CD4-positive, alpha-beta T cell treated with Interferon alpha-2 for 1 hour (primary cell): ENCODE data around the gene NKTR.

Experiments
- DNase-seq, 2 donors: peaks; one replicate each; pipeline ENCODE4 v3.0.0-alpha.2; 2020 to 2022

NKTR gene

DNA sequence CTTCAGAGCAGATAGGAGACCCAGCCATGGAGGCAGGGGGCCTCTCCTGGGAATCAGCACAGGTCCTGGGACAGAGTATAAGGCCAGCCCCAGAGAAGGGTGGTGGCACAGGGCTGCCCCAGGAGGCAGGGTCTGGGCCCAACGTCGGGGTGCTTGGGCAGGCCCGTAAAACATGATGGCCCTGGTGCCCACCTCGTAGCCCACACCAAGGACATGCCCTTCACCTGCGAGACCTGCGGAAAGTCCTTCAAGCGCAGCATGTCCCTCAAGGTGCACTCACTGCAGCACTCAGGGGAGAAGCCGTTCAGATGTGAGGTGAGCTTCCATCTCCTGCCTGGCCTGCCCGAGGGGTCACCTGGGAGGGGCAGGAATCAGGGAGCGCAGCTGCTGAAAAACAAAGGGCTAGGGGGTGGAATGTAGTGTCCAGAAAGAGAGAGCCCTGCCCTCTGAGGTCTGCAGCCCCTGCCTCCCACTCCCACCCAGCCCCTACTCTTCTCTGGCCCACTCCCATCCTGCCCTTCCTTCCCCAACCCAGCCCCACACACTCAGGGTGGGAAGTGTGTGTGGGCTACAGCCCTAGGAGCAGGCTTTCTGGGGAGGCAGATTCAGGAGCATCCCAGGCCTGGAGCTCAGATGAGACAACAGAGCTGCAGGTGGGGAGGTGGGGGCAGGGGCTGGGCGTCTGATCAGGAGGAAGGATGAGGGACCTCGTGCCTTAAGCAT lies 62.5 kb downstream of the NKTR start:
- no peak for DNase-seq

DNA sequence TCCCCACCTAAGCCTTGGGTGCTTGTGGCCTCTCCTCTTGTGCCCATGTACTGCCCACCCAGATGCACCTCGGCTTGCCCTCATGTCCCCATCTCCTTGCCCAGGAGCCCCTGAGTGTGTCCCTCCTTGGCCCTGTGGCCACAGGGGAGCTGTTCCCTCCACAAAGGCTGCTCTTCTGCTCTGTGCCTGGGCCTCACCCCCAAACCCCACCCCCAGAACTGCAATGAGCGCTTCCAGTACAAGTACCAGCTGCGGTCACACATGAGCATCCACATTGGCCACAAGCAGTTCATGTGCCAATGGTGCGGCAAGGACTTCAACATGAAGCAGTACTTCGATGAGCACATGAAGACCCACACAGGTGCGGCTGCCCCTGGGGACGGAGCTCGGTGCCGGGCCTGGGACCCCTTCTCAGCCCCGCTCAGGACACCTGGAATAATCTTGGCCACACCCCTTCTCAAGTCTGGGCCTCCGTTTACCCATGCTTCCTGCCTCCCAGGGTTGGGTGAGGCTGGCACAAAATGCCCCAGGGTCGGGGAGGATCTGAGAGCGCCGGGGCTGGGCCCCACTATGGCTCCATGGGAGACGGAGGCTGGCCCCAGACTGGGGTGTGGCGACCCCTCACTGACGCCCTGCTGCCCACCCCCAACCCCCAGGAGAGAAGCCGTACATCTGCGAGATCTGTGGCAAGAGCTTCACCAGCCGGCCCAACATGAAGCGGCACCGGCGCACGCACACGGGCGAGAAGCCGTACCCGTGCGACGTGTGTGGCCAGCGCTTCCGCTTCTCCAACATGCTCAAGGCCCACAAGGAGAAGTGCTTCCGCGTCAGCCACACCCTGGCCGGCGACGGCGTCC lies 63.3 kb downstream of the NKTR start:
- DNase-seq = peak in 1 of 2 donors; percentile 34

DNA sequence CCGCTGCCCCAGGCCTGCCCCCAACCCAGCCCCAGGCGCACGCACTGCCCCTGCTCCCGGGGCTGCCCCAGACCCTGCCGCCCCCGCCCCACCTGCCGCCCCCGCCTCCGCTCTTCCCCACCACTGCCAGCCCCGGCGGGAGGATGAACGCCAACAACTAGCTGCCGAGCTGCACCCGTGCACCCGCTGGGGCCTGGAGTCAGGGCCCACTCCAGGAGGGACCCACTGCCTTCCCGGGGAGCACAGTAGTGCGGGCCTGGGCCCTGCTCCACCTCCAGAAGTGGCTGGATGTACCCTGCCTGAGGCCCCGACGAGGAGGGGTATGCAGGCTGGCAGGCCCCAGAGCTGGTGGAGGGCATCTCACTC lies 63.9 kb downstream of the NKTR start:
- no peak for DNase-seq

DNA sequence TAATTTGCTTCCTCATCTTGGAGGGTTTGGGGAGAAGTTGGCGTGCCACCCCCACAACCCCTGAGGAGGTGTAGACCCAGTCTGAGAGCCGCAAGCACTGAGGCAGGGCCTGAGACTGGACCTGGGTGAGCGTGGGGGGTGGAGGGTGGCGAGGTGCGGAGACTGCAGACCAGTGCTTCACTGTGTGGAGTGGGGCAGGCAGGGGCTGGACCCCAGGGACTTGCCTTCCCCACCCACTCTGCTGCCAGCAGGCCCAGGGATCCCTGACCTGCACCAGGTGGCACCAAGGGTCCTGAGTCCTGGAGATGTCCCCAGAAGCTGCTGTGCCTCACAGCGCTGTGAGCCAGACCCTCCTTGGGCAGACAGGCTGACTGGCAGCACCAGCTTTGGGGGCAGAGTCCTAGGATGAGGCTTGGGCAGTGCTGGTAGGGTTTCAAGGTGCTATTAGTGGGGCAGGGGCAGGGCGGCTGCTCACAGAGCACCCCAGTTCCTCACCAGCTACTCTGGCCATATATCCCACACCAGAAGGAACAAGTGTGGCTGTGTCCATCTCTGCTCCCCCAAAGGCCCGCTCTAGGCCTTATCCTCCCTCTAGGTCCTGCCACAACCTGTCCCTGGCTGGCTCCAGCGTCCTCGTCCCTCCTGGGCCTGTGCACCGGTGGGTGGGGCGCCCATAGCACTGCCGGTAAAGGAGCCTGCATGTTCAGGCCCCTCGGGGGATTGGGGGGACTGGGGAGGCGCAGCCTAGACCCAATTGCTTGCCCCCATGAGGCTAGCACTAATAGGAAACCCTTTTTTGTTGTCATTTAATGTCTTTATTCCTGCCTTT lies 64.8 kb downstream of the NKTR start:
- DNase-seq = no peak

DNA sequence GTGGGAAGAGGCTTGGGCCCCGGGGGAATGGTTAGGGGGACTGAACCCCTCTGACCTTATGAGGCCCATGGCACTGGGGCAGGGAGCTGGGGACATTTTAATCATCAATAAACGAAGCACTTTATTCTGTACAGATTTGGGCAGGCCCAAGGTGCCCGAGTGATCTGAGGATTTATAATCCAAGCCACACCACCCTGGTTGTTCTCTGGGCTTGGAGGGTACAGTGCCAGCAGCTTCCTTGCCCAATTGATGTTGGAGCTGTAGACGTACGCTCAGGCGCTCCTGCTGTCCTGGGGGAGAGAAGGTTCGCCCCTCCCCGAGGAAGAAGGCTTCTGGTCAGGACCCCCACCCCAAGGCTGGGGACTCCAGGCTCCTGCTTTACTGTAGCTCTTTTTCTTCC lies 65.5 kb downstream of the NKTR start:
- no peak for DNase-seq

DNA sequence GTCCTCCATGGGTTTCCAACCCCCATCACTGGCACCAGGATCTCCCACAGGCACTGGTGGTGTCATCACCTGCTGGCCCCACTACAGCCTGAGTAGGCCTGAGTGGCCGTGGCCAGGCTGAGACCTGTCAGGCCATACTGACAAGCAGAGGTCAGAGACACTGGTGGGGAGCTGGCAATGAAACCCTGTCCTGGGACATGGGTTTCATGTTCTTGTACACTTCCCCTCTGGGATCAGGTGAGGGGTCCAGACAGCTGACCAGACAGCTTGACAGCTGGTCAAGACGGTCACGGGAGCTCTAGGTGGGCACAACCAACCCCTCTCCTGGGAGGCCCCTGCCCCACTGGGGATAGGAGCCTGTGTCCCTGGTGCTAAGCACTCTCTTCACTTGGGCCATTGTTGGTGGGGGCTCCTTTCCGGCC lies 66.1 kb downstream of the NKTR start:
- no peak for DNase-seq

DNA sequence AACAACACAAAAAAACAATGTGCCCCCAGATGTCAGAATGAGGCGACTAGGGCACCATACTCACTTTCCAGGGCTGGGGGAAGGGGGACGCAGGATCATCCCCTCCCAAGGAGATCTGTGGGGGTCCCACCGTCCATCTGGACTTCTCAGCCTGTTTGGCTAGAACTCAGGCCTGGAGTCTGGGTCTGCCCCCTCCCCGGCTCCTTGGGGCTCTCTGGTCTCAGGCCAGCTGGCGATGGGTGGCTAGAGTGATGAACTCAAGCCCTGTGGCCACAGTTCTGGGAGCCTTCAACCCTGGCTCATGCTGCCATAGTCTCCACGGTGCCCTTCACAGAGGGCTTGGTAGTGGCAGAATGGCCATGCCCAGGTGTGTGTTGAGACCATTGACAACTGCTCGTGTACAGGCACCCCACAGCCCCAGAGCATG lies 66.6 kb downstream of the NKTR start:
- DNase-seq = no peak

DNA sequence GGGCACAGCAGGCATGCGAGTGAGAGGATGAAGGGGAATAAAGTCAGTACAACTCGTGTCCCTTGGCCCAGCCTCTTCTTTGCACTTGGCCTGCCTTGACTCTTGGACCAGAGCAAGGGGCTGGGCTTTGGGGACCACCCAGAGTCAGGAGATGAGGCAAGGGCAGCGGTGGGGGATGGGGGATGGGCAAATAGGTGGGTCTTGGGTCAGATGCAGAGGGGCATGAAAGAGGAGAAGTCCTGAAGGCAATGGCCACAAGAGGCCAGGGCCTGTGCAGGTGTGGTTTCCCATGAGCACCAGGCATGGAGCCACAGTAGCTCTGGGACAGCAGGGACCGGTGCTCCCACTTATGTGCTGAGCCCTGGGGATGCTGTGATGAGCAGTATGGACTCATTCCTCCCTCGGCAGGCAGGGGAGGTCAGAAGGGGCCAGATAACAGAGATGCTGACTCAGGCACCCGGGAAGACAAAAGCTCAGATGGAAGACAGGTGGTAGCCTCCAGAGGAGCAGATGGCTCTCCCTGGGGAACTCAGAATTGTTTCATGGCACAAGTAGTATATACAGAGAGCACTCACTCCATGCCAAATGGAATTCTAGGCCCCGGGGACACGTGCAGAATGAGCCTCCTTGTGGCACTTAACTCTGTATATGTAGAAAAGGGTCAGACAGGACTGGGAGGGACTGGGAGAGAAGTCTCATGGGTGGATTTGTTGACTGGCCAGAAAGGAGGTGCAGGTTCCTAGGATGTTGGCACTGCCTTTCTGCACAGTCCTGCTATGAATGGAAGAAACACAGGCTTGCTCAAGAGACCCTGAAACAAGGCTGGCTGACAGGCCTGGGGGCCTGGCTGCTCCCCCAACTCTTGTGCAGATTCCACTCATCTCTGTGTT lies 67.3 kb downstream of the NKTR start:
- DNase-seq = no peak

DNA sequence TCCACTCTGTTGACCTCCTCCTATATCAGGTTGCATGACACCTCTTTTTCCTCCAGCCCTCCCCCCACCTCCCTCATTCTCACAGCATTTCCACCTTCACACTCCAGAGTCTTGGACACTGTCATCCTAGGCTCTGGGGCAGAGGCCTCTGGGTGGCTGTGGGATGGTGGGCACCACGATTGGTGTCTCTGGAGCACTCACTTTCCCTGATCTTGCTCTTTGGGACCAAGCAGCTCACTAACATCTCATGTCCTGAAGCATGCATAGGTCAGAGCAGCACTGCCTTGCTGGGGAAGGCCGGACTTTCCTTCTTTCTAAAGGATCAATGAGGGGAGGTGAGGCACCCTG lies 67.9 kb downstream of the NKTR start:
- no peak for DNase-seq

DNA sequence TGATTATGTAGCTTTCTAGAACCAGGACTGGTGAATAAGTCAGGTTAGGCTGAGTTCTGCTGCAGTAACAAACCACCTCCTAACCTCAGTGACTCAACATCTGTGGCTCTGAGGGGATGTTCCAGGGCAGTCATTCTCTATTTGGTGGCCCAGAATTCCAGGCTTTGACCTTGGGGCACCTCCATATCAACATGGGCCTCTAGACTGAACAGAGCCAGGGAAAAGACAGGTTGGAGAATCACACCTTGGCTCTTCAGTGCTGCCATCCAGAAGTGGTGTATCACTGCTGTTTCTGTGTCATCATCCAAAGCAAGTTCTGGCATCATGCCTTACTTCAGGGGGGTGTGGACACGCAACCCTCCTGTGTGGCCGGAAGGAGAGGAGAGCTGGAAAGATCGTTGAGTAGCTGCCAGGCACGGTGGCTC lies 68.3 kb downstream of the NKTR start:
- no peak for DNase-seq

DNA sequence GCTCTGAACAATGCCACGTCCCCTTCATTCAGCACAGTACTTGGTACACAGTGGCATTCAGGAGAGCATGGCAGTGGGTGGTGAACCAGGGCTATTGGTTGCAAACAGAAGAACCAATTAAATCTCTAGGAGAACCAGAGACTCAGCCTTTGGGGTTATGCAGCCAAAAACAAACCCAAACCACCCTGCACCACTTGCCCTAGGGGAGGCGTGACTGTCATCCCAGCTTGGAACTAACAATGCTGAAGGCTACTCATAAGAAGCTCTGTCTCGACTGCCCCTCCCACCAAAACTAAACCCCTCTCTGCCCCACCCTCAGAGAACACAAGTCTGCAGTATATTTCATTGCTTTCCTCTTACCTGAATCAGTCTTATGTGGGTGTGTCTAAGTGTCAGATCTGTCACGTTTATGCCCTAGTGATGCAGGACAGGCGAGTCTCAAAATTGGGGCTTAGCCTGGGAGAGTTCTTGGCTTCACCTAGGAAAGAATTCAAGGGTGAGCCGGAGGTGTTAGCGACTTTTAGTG lies 69.6 kb downstream of the NKTR start:
- no peak for DNase-seq

DNA sequence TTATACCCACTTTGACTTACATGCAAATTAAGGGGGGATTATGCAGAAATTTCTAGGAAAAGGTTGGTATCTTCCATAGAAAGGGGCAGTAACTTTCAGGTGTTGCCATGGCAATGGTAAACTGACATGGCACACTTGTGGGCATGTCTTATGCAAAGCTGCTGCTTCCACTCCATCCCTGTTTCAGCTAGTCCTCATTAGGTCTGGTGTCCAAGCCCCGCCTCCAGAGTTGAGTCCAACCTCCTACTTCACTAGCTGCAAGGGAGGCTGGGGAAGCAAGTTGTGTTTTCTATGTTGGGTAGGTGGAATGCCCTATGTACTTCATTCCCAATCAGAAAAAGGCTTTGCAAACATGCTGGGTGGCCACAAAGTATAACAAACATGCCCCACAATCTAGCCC lies 70.2 kb downstream of the NKTR start:
- DNase-seq = no peak

DNA sequence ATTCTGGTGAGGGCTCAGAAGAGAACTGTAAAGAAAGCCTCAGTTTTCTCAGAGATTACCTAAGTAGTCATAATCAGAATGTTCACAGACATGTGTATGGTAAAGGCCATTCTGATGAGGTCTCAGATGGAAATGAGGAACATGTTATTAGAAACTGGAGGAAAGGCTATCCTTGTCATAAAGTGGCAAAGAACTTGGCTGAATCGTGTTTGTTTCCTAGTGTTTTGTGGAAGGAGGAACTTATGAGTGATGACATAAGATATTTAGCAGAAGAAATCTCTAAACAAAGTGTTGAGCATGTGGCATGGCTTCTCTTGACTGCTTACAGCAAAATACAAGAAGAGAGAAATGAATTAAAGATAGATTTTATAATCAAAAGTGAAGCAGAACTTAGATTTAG lies 72.0 kb downstream of the NKTR start:
- DNase-seq = no peak

DNA sequence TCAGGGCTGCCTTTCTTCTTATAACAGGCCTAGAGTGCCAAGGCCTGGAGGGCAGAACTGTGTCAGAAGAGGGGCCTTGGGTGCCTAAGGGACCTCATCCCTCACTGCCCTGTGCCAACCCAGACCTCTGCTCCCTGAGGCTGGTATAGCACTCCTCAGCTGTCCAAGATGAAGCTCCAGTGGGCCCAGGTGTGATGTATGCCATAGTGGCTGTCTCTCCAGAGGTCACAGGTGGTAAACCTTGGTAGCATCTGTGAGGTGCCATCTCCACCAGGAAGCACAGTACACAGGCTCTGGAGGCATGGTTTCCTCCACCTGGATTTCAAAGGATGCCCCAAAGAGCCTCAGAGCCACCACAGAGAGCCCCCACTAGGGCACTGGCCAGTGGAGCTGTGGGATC lies 72.6 kb downstream of the NKTR start:
- DNase-seq = no peak

DNA sequence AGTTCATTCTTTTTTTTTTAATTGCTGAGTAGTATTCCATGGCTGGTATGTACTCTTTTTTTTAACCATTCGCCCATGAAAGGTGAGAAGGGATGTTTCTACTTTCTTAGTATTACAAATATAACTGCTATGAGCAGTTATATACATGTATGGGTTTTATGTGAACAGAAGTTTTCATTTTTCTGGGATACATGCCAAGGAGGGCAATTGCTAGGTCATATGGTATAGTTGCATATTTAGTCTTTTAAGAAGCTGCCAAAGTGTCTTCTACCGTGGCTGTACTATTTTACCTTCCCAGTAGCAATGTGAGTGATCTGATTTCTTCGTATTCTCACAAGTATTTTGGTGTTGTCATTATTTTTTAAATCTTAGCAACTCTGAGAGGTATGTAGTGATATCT lies 73.7 kb downstream of the NKTR start:
- no peak for DNase-seq

DNA sequence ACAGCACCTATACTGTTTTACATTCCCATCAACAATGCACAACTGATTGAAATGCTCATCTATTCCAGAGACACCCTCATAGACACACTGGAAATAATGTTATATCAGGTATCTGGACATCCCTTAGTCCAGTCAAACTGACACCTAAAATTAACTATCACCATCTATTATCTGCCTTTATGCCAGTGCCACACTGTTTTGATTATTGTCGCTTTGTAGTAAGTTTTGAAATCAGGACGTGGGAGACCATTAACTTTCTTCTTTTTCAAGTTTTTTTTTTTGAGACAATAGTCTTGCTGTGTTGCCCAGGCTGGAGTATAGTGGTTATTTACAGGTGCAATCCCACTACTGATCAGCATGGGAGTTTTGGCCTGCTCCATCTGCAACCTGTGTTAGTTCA lies 75.4 kb downstream of the NKTR start:
- no peak for DNase-seq

DNA sequence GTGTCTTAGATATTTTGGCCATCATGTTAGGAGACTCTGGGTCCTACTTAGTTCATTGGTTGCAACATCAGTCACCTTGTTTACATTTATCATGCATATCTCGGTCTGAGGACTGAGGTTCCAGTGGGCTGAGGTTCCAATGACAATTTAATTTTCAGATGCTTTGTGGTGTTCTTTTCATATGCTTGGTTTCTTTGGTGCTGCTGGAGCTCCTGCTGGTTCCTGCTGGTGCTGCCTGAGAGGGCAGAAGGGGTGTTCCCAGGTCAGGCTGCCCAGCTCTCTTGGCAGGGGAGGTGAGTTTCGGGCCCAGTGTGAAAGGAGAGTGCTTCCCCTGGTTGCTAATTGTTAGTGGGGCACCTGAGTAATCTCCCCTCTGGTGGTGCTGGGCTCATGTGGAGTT lies 78.0 kb downstream of the NKTR start:
- DNase-seq = no peak

DNA sequence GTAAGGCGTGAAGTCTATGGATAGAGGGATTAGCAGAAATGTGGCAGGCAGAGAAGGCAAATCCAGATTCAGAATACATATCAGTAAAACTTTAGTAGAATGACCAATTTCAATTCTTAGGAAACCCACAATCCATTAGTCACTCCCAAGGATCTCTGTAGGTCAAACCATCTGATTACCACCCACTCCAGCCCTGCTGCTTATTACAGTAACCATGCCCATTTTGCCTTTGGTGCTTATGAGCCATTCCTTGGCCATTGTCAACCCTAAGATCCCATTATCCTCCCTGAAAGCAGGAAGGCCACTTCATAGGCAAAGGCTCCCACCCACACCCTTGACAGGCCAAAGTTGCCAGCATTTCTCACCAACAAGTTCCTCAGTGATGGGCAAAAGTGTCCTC lies 79.8 kb downstream of the NKTR start:
- DNase-seq = no peak

DNA sequence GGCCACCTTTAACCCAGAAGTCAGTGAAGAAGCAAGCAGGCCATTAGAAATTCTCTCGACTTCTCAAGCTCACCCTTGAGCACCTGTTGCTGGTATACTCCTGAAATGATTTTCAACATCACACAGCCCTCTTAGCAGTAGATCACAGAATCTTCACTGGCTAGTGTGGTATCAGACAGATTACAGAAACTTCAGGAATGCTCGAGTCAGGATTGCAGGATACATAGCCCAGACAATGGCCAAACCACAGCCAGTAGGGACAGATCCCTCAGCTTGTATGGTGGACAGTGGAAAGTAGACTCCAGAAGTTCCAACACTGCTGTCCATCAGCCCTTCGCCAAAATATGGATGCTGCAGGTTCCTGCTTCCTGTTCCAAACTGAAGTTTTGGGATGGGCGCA lies 80.3 kb downstream of the NKTR start:
- DNase-seq = no peak

DNA sequence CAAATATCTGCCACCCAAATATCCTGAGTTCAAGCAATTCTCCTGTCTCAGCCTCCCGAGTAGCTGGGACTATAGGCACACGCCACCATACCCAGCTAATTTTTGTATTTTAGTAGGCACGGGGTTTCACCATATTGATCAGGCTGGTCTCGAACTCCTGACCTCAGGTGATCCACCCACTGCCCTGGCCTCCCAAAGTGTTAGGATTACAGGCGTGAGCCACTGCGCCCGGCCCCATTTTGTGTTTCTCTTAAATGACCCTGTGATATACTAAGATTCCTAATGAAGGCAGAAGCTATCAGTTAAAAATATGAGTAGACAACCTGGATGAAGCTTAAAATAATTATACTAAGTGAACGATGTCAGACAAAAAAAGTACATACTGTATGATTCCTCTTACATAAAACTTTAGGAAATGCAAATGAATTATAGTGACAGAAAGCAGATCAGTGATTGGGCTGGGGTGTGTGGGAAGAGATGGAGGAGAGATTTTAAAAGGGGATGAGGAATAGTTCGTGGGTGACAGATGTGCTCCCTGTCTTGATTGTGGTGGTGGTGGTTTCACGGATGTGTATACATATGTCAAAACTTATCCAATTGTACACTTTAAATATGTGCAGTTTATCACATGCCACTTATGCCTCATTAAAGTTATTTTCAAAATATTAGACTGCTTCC lies 81.0 kb downstream of the NKTR start:
- no peak for DNase-seq

DNA sequence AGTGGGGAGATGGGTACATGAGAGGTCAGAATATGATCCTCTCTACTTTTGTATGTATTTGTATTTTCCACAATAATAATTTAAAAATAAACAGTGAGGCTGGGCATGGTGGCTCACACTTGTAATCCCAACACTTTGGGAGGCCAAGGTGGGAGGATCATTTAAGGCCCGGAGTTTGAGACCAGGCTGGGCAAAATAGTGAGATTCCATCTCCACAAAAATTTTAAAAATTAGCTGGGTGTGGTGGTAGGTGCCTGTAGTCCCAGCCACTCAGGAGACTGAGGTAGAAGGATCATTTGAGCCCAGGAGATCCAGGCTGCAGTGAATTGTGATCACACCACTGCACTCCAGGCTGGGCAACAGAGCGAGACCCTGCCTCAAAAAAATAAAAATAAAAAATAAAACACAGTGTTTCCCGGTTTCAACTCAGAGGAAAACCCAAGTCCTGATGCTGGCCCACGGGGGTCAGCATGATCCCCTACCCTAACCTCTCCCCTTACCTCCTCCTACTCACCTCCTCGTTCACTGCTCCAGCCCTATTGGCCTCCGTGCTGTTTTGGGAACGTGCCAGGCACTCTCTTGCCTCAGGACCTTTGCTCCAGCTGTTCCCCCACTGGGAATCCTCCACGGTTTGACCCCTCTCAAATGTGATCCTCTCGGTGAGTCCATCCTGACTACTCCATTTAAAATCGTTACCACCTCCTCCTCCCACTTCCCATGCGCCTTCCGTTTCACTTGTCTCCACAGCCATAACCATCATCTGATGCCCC lies 82.0 kb downstream of the NKTR start:
- DNase-seq = no peak
